GM19193 (cell line): Measurements from ENCODE around the gene SDK2.

Experiments used
- POLR2A ChIP-seq: IDR thresholded peaks from 4 replicates; pipeline ENCODE4 v1.6.1; 2011; ENCODE audit not compliant: insufficient read depth, insufficient read length; ENCODE audit errors: extremely low read depth

SDK2 gene

GRCh38 chr17:73582359-73582758, 61.9 kb downstream of the SDK2 start:
- TF ChIP-seq POLR2A, result no peak

GRCh38 chr17:73581379-73581778, 62.9 kb downstream of the SDK2 start:
- TF ChIP-seq POLR2A, result no peak

DNA sequence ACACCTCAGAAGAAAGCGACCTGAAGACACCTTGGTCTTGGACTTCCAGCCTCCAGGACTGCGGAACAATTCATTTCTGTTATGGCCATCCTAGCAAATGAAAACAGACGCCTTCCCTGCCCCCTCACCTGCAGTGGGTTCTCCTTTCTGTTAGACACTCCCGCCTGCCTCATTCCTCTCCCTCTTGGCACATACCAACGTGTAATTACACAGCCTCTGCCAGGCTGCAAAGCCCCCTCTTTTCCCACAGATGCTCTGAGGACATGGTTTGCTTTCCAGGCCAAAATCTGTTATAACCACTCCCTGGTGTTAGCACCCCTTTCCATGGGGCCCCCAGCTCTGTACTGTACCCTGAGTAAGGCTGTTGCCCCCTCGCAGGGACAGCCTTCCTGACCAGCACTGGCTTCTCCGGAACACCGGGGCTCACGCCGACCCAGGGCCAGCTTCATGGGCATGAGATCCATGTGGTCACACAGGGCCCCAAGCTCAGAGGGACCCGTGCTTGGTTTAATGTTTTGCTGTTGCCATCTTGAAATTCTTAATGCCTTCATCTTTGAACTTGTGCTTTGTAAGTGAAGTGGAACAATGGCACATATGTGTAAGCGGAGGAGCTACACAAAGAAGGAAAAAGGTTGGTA, 64.1 kb downstream of the SDK2 start:
- TF ChIP-seq POLR2A, result no peak

DNA sequence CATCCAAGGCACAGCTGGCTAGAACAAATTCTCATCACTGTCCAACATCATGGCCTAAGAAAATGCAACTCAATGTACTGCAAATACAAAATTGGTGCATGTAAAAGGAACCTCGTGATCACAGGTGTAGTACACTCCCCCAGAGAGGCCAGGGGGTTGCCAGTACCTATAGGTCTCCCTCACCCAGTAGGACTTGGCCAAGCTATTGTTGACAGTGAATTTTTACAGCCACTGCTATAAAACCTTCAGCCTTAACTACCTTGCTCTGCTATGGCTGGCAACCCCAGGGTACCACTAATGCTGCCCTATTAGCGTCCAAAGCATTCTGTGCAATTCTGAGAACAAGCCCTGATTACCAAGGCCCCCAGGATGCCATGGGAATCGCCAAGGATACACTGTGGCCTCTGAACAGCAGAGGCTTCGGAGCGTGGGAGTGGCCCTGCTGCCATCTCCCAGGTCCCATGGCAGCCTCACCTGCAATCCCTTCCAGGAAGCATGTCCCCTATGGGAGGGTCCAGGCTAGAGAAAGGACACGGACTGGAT, 67.6 kb downstream of the SDK2 start:
- TF ChIP-seq POLR2A, result no peak

- TF ChIP-seq POLR2A, result no peak
Observed at GRCh38 chr17:73575470-73576221, 68.6 kb downstream of the SDK2 start.

DNA sequence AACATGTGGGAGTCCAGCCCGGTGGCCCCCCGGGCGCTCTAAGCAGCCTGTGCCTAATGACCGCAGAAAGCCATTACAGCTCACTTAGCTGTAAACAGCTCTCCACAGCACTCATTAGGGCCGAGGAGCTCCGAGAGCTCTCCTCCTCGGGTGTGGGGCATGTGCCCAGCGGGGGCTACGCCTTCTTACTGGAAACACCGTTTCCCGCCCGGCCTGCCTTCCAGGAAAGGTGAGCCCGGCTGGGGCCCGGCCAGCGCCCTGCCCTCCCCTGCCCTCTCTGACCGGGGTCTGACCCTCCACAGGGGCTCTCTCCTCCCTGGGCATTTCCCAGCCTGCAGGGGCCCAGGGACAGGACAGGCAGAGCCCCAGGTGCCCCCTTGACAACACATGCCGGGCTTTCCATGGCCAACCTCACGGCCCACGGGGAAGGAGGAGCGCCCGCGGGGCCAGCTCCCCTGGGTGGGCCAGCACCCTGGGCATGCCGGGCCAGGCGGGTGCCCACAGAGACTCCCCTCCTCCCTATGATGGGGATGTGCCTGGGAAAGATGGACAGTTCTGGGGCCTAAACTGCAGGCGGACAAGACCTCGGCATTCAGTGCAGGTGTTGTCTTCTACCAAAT, 72.6 kb downstream of the SDK2 start:
- no peak for TF ChIP-seq POLR2A

GRCh38 chr17:73569762-73570319, 74.4 kb downstream of the SDK2 start:
- no peak for TF ChIP-seq POLR2A

- TF ChIP-seq POLR2A, result no peak
Observed at GRCh38 chr17:73568934-73569333, 75.3 kb downstream of the SDK2 start.

GRCh38 chr17:73566905-73567782, 77.1 kb downstream of the SDK2 start:
- TF ChIP-seq POLR2A, result no peak

DNA sequence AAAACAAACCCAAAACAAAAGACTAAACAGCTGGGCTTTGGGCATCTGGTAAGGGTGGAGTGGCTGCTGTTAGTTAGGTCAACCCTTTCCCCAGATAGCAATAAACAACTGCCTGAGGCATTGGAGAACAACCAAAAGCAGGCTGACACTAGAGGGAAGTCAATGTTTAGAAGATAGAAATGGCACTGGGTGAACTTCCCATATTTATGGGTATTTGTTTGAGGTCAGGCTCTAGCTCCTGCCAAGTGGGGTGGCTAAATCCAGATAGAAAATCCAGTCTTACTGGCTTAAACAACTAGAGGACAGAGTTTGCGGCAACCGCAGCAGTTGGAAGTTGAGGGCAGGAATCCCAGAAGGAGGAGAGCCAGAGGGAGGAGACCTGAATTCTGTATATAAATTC, 79.4 kb downstream of the SDK2 start:
- no peak for TF ChIP-seq POLR2A

DNA sequence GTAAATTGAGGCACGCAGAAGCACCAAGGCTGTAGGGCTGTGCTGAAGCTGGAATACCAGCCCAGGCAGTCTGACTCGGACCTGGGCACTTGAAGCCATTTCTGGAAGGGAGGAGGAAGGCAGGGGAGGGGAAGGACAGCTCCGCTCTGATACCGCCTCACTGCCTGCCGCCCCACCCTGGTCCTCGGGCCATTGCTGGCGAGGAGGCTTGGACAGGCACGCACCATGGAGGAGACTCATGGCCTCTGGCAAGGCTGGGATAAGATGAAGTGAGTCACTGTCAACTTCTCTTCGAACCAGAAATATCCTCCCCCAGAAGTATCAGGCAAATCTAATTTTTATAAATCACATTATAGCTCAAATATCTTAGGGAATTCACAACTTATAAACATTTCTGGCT, 81.3 kb downstream of the SDK2 start:
- TF ChIP-seq POLR2A, result no peak

DNA sequence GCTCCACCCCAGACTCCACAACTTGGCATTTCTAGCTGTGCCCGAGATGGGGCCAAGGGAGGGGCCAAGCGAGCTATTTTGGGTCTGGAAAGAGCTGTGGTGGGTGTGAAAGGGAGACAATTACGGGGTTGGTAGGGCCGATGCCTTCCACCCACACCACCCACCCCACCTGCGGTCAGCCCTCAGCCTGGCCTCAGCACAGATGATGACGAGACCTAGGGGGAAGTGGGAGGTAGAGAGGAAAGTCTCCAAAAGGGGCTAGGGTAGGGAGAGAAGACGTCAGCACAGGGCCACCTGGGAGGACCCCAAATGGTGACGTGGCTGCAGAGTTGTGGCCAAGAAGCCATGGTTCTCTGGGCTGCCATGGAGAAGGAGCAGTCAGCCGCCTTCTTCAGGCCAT, 83.1 kb downstream of the SDK2 start:
- TF ChIP-seq POLR2A, result no peak

- no peak for TF ChIP-seq POLR2A
Observed at GRCh38 chr17:73560661-73561060, 83.6 kb downstream of the SDK2 start.

GRCh38 chr17:73559532-73559931, 84.7 kb downstream of the SDK2 start:
- TF ChIP-seq POLR2A, result no peak
